Fibroblast of skin of abdomen (primary cell): ENCODE results near the gene LRRC38.

Experiments
- DNase-seq: peaks from one replicate; pipeline ENCODE4 v3.0.0-alpha.2; 2013

The LRRC38 gene

DNA sequence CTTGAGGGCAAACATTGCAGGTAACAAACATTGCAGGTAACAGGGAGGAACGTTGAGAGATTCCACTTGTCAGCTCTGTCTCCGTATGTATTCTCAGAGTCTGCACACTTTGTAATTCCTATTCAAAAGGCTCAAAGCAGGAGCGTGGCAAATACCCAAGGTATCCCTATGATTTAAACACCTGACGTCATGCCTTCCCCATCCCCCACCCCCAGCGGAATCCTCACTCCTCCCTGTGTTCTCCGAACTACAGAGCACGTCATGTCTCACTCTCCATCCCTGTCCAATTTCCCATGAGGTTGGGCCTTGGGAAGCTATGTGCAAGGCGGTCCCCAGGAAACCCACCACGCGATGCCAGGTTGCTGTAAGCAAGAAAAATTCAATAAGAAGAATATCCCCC lies 2.8 kb upstream of the LRRC38 start:
- DNase-seq = no peak

DNA sequence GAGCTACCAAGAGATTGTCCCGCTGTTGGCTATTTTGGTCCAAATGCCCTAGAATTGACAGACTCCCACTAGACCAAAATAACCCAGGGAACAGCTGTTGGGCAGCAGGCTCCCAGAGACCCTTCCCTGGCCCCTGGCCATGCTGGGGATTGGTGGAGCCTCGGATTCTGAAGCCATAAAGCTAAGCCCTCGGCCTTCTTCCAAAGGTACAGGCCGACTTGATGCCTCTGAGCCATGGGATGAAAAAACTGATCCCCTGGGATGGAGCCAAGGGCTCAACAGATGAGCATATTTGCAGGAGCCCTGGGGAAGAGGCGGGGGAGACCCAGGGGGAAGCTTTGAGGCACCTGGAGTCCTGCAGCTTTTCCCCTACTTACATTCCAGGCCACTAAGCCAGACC lies 1.0 kb upstream of the LRRC38 start:
- no peak for DNase-seq

DNA sequence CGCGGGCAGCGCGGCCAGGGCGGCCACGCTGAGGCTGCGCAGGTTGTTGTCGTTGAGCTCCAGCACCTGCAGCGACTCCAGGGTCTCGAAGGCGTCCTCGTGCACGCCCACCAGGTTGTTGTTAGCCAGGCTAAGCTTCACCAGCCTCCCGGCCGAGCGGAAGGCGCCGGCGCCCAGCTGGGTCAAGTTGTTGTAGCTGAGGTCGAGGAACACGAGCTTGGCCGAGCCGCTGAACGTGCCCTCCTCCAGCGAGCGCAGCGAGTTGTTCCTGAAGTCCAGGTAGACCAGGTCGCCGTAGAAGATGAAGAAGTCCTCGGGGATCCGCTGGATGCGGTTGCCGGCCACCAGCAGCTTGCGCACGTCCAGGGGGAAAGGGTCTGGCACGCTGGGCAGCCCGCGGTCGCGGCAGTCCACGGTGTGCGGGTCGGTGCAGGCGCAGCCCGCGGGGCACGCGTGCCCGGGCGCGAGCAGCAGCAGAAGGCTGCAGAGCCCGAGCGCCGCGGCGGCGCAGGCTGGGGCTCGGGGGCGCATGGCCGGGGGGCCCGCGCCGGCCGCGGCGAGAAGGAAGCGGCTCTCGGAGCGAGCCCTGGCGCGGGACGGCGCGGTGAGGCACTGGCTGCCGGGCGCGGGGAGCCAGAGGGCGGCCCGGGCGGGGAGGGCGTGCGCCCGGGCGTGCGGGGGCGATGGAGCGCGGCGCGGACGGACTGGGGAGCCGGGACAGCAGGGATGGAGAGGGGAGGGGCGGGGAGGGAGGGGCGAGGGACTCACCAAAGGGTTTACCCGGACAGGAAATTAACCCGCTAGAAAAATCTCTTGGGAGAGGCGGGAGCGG lies 524 bp downstream of the LRRC38 start:
- DNase-seq = no peak

DNA sequence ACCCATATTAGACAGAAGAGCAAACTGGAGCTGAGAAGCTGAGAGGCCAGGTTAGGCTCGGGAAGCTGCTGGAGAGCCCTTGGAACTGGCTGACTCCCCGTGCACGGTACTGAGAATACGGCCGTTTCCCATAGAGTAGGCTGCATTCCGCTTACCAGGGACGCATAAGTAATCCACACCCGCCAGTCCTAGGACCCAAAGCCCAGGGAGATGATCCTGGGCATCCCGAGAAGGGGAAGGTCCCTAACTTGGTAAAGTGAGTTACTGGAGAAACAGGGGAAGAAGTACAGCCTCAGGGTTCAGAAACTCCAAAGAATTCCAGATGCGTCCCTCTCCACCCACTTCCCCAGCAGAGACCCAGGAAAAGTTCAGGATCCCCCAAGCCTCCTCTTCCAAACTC lies 1.3 kb downstream of the LRRC38 start:
- DNase-seq = no peak

DNA sequence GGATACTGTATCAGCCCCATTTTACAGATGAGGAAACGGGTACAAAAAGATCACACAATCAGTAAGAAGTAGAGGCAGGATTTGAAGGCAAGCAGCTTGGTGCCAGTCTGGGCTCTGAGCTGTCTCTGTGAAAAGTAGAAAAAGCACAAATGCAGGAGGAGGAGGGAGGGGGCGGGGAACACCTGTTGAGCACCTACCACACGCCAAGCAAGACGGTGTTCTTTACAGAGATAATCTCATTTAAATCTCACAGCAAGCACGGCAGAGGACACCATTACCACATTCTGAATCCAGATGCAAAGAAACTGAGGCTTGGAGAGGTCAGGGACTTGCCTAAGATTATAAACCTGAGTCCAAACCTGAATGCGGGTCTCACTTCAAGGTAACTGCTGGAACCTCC lies 3.3 kb downstream of the LRRC38 start:
- DNase-seq = no peak

DNA sequence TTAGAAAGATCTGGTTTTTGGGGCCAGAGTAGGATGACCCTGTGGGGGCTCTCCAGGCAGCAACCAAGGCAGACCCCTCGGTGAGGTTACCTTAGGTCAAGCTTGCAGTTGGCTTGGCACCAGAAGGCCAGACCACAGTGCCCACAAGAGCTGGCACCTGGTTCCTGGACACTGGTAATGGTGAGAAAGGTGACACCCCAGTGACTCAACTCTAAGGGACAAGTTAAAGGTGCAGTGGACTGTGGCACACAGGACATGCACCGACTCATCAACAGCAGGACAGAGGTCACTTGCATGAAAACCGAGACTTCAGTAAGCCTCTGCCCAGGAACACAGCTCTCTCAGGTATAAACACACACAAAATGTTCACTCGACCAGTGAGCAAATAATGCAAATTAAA lies 6.7 kb downstream of the LRRC38 start:
- no peak for DNase-seq

DNA sequence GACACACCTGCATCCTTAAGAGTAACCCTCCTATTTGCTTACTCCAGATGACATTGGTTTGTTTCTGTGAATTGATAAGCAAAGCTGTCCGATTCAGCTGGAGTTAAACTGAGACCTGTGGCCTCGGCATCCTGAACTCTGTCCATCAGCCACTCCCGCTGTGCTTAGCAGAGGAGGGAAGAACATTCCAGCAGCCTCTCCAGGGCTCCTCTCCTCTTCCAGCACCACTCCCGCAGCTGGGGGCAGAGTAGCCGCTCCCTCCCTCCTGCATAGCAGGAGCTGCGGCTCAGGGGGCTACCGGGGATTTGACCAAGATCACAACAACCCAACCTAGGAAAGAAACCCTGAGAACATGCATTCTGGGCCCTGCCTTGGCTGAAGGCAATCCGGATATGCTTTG lies 8.8 kb downstream of the LRRC38 start:
- DNase-seq = no peak

DNA sequence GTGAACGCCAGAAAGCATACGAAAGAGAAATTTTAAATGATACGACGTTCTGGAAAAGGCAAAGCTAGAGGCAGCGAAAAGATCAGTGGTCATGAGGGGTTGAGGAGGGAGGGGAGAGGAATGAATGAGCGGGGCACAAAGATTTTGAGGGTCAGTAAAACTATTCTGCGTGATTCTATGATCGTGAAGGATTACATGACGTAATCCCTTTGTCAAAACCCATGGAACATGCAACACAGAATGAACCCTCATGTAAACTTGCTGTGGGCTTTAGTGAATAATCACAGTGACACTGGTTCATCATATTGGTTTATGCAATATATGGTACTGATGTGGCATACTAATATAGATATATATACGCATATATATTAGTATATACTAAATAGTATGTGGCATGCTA lies 13.0 kb downstream of the LRRC38 start:
- no peak for DNase-seq

DNA sequence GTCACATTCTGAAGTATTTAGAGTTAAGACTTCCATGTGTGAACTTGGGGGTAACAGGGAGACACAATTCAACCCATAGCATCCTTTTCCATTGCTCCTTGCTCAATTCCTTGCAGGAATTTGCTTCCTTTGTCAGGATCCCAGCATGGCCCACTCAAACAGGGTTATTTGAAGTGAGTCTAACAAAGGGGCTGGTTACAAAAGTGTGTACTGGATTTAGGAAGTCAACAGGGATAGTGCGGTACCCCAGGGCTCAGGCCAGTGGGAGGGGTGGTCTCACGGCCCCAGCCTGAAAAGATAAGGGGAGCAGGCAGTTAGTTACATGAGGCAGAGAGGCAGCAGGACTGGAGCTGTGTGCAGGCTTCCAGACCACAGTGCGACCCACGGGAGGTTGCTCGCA lies 14.4 kb downstream of the LRRC38 start:
- DNase-seq = no peak

DNA sequence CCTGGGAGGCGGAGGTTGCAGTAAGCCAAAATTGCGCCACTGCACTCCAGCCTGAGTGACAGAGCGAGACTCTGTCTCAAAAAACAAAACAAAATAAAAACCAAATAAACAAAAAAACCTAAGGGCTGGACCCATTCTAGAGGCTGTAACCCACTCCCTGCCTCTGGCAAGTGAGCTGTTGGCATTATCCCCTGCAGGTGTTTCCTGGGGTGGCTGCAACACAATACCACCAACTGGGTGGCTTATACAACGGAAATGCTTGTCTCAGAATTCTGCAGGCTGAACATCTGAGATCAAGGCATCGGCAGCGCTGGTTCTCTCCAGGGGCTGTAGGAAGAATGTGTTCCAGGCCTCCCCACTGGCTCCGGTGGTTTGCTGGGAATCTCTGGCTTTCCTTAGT lies 15.2 kb downstream of the LRRC38 start:
- no peak for DNase-seq

DNA sequence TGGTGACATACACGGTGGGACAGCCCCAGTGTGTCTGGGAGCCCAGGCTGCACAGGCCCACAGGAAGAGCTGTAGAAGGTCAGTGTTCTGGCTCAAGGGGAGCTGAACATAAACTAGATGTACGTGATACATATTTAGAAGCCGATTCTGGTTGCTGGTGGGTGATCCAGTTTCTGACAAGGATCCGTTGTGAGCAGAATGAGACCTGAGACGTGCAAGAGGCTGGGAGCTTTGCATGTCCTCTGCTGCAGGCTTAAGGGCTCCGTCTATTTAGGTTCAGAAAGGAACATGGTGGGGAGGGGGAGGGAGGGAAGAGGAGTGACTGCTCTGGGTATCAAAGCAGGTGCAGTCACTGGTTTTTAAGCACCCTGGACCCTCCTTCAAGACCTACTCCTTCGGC lies 18.6 kb downstream of the LRRC38 start:
- DNase-seq = no peak

DNA sequence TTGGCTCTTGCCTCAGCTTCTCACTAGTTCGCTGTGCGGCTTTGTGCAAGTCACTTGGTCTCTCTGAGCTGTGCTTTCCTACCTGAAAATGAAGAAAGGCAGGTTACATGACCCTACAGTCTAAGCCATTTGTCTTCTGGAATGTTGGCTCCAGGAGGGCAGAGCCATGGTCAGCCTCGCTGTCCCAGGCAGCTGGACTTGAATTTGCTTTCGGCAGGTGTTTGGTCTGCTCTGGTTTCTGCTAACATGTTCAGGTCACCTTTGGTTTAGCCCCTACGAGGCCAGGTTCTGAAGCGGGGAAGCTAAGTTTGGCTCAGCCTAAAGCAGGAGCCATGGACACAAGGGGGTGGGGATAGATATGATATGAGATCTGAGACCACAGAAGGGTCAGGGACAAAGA lies 19.1 kb downstream of the LRRC38 start:
- no peak for DNase-seq

DNA sequence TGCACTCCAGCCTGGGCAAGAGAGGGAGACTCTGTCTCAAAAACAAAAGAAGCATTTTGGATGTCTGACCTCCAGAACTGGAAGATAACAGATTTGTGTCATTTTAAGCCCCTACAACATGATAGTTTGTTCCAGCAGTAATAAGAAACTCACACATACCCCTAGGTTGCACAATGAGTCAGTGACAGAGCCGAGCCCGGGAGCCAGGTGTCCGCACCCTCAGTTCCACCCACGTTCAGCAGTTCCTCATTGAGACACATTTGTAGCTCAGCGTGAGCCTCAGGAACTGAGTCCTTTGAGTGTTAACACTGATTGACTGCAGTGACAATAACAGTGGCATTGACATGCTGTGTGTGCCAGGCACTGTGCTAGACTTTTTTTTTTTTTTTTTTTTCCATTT lies 19.8 kb downstream of the LRRC38 start:
- DNase-seq = no peak

DNA sequence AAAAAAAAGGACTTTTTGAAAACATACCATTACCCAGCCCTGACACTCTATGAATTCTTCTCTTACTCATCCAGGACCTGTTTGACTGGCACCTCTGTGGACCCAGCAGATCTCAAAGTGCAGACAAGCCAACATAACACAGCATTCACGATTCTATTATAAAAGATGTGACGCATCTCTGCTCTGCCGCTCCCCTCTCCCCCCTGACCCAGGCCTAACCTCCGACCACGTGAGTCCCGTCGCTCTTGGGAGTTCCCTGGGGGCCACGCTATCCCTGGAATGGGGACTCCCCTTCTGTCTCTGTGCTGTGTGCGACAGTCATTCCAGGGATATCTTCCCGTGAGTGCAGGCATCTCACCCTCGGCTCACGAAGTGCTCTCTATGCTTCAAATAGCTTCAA lies 21.1 kb downstream of the LRRC38 start:
- DNase-seq = no peak

DNA sequence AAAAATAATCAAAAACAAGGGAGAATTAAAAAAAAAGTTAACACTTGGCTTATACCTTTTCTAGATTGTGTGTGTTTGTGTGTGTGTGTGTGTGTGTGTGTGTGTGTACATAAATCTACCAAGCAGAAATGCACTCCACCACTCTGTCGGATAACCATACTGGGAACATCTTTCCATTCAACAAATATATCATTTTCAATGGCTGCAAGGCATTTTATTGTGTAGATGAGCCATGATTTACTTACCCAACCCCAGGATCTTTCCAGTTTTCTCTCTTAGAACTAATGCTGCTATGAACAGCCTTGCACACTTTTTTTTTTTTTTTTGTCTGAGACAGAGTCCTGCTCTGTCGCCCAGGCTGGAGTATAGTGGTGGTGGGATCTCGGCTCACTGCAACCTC lies 25.8 kb downstream of the LRRC38 start:
- no peak for DNase-seq

DNA sequence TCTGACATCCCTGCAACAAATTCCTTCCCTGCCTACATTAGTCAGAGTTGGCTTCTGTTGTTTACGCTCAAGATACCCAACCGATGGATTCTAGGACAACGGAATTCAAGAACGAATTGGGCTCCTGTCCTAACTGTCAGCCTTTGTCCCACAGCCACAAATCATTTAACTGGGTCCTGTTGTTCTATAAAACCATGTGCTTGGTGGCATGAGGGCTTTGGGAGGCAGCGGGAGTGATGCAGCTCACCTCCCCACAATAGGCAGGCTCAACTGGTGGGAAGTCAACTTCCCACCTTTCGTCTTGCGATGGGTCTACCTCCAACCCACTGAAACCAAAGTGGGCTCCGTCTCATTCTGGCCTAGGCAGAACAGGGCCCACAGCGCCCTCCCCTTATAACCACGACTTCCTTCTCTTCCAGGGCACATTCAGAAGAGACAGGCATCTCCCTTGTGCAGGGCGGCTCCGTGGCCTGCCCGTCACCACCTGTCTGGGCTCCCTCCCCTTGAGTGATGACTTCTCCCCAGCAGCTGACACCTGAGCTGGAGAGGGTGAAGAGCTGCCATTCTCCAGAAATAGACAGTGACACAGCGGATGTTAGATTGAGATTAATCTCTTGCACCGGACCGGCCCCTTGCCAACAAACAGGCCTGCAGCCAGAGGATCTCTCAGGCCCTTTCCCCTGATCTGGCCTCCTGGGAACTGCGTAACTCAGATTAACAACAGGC lies 26.5 kb downstream of the LRRC38 start:
- no peak for DNase-seq

DNA sequence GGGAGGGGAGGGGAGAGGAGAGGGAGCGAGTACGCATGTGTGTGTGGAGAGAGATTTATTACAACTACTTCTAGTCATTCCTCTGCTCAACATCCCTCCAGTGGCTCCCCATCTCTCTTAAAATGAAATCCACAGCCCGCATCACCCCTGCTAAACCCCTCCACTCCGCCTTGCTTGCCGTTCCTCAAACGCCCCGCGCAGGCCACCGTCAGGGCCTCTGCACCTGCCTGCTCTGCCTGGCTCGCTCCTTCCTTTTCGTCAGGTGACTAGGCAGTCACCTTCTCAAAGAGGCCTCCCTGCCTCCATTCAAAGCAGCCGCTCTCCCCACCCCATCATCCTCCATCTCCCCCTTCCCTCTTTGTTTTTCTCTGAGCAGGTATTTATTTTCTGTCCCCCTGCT lies 29.9 kb downstream of the LRRC38 start:
- DNase-seq = no peak

DNA sequence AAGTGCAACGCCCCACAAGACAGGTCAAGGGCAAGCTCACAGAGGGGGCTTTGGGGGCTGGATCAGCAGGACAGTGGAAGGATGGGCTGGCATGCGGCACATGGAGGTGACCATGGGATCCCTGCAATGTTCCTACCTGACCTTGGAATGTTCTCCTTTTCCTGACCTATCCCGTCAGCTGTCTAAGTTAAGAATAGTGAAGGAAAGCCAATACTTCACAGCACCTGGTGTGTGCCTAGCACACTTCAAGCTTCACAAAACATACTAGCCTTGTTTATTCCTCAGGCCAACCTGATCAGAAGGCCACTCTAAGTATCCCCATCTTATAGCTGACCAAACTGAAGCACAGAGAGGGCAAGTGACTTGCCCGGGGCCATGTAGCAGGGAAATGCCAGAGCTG lies 31.2 kb downstream of the LRRC38 start:
- no peak for DNase-seq

DNA sequence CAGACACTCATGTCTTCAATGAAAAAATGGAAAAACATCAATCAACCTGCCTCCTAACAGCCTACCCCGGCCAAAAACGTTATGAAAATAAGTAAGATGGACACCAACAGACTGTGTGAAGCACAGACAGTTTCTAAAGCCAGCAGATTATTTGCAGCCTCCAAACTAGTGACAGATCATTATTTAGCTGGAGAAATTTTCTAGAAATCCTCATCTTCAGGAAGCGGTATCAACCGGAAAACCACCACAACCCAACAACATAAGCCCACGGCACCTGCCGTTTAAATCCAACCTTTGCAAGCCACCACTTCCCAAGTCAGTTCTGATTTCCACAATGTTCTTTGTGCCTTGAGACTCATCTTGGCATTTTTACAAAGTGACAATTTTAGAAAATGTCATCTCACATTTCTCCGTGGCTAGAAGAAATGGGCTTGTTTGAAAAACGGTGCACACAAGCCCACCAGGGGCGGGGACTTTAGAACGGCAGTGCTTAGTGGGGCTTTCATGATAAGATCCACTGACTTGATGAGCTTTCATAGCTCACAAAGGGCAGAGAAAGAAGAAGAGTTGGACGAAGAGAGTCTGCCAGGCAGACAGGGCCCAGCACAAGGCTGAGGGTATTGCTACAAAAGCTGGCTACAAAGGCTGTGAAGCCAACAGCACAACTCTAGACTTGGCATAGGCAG lies 34.5 kb downstream of the LRRC38 start:
- no peak for DNase-seq

DNA sequence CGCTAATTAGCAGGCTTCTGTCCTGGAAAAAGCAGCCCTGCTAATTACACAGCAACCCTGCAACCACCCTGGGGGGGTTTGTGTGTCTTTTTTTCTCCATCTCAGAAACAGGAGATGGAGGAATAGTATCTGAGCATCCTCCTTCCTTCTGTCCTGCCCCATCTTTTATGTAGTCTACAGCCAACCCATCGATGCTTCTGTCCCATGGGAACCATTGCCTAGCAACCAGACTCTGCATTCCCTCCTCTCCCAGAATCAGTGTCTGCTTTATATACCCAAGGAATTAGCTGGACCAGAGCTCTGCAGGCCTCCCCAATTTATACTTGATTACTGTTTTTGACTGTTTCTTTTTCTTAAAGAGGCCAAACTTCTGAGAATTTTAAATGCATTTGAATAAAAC lies 35.1 kb downstream of the LRRC38 start:
- no peak for DNase-seq

DNA sequence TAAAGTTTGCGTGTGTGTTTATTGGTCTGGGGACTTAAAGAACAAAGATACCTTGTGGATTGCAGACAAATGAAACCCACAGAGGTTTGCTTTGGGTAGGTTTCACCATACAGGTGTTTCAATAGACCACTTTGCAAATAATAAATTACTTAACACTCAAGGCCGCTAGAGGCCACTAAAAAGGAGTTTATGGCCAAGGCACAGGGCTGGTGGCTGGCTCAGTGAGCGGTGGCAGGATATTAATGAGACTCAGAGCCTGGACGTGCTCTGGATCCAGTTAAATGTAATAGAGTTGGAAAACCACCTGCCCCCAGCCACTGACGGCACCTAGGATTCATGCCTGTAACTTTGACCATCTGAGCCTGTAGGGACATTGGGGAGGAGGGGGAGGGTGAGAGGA lies 44.5 kb downstream of the LRRC38 start:
- DNase-seq = no peak

DNA sequence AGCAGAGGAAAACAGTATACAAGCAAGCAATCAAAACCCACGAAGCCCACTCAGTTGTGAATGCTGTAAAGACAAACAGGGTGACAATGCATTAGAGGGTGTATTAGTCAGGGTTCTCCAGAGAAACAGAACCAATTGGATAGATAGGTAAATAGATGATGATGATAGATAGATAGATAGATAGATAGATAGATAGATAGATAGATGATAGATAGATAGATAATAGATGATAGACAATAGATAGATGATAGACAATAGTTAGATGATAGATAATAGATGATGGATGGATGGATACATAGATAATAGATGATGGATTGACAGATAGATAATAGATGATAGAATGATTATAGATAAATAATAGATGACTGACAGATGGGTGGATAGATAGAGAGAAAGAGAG lies 48.3 kb downstream of the LRRC38 start:
- no peak for DNase-seq

DNA sequence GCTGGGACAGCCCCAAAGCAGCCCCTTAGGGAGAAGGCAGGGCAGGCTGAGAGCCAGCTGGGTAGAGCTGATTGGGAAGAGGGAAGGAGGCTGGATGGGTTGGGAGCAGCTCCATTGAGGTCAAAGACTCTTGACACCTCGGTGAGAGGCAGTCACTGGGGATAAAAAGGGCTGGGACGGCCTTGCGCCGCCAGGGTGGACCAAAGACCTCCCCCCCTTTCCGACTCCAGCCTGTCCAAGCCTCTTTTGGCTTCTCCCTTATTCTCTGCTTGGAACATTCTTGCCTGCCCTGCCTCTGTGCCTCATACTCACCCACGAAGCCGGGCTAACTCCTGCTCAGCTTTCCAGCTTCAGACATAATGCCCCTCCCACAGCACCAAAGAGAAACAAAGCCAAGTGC lies 51.1 kb downstream of the LRRC38 start:
- DNase-seq = no peak

DNA sequence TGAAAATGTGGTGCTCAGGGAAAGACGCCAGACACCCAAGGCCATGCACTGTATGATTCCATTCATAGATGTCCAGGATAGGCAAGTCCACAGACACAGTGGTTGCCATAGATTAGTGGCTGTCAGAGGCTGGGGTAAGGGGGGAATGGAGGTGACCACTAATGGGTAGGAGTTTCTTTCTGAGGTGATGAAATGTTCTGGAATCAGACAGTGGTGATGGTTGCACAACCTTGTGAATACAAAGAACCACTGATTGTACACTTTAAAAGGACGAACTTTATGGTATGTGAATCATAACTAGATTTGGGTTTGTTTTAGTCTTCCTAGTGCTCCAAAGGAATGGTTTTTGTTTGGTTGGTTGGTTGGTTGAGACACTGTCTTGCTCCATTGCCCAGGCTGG lies 51.8 kb downstream of the LRRC38 start:
- DNase-seq = no peak
